ENCODE data around the gene ERG28.

ERG28 gene

DNA sequence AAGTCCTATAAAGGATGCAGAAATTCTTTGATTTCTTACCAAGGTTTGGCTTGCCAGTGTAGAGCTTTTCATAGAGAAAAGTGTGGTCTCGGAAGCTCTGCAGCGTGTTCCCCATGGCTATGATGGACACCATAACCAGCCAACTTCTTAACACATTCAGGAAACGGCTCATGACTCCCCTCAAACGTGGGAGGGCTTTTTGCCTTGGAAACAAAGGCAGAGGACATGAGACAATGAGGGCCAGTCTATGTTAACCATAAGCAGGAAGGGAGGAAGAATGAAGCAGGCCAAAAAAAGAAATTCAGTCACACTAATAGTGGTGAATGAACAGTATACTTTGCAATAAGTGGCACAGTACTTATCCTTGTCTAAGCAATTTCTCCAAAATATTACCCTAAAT is 3.3 kb downstream of the ERG28 start:
- no peak for DNase-seq

DNA sequence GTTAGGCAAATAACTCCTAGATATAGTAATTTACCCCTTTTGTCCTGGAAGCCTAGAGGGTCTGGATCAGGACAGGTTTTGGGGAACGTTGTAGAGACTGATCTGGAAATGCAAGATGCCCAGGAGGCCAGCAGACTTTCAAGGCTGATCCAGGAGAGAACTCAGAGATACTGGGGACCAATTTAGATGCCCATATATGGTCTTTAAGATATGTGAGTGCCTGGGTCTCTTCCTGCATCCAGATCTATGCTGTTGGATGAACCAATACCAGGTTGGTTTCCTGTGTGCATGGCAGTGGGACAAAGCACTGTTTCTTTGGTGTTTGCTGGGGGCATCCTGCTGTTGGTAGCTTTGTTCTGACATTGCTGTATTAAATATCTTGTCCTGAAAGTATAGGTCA is 5.4 kb downstream of the ERG28 start:
- no peak for DNase-seq

DNA sequence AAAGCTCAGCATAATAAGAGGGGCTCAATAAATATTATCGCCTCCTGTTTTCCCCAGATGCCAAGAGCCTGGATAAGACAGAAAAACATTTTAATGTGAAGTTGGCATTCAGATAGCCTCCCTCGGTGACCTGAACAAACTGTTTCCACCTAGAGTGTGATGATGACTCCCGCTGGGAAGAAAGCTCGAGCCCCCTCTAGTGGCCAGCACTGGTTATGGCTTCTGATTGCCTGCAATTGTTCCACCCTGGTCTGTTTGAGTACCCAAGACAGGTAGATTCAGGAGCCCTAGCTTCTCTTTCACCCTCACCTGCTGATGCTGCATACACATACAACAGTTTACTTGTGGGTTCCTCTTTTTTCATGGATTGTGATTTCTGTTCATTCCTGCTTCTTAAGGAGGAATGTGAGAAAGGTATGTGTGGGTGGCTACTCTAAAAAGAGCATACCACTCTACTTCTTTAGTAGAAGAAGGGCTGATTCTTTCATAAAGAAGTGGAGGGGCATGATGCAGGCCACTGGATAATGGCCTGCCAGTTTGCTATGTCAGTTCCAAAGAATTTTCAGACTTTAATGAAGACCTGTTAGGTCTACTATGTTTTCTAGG is 6.4 kb downstream of the ERG28 start:
- DNase-seq, result no peak

DNA sequence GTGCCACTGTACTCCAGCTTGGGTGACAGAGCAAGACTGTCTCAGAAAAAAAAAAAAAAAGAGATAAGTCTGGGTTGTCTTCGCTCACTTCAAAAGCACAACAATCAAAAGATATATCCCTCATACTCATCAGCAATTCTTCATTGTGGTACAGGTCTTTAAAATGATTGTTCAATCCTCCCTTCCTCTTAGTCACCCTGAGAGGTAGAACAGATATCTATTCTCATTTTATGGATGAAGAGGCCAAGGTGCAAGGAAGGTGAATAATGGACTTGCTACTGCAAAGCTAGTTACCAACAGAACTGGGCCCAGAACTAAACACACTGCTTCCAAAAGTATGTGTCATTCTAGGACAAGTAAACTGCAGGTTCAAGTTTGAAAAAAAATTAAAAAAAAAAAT is 7.1 kb downstream of the ERG28 start:
- no peak for DNase-seq

DNA sequence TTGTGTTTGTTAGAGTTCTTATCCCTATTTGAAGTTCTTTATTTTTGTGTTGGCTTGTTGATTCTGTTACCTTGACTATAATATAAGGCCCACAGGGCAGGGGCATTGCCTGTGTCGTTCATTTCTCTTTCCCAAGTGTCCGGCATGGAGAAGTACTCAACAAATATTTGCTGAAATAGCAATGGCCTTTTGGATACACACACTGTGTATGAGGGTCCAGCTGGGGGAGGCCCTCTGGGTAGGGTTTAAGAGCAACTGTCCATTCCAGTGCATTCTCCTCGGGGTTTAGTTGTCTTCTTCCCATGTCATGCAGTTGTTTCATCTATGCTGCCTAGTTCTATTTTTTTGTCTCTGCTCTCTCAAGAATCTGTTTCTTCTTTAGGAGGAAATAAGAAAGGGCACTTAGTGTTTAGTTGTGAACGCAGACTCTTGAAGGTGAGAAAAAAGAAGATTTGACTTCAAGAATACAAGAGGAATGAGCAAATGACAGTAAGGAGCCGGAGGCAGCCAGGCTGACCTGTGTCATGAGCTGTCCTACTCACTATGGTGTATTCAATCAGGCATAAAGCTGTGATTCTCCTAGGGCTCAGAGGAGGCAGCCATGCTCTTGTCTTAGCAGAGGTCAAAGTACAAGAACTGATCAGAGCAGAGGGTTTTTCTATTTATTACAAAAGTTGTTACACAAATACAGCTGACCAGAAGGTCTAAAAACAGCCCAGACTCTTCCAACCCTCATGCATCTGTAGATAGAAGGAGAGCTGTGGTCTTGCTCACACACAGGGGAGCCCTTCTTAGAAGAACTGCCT is 10.2 kb downstream of the ERG28 start:
- no peak for DNase-seq

DNA sequence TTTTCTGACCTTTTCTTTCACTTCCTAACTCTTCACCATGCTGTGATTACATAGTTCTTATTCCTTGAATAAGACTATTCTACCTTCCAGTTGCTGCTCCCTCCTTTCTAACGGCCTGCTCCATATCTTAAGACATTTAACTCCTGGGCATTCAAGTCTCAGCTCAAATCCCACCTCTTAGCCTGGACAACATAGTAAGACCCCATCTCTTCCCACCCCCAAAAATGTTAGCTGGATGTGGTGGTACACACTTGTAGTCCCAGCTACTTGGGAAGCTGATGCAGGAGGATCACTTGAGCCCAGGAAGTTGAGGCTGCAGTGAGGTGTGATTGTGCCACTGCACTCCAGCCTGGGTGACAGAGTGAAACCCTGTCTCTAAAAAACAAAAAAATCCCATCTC is 10.9 kb downstream of the ERG28 start:
- DNase-seq, result no peak

DNA sequence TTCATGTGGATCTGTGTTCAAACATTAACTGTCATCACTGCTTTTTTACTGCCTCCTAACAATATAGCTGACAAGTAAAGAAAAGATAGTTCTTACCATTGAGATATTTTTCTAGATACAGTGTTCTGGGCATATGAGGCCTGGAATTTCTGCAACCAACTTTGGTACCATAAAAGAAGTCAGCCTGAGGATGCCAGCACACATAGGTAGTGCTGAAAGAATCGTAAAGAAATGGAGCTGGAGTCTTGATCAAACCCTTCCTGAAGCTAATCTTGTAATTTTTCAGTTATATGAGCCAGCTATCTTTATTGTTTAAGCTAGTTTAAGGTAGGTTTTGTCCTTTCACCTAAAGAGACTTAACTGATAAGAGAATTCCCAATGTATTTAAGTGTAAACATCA is 11.3 kb downstream of the ERG28 start:
- DNase-seq, result no peak

DNA sequence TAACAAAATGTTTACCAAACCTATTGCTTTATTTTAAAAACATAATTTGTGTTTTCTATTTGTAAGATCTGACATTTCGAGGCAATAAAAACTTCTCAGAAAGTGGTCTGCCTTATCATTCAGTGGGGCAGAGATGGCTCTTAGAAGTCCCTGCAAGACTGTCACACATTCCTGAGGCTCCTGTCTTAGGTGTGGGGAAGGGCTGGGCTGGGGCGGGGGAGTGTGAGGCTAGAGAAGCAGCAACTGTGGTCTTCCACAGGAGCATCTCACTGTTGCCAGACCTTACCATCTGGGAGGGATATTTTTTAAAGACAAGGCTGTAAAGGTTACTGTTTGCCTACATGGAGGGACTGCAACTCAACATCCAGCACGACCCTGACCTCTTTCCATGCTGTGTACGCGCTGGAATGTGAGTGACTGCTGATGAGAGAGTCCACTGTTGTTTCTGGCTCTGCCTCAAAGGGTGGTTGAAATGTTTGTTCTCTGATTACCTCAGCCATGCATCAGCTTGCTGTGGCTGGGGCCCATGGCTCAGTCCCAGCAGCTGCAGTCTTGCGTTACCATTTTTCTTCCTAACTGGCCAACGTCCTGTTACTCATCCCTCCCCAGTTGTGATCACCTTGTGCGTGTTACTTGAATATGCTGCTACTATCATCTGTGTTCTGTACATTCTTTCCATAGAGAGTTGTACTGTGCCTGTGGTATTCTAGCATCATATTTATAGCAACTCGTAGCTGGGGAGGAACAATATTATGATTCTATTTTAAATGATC is 12.4 kb downstream of the ERG28 start:
- DNase-seq, result no peak

DNA sequence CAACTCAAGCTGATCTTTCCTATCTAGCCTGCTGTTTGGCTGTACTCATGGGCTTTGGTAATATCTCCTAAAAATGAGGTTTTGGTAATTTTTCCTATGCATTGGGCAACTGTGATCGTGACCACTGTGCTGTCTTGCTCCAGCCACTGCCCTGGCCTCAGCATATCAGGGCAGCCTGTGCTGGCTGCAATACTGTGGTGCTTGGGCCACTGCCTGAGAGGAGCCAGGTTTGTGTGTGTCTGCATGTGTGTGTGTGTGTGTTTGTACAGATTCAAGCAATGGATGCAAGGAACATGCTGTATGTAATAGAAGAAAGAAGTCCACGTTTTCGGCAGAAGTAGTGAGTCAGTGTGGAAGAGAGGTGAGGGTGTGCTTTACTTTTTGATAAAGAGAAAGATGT is 13.0 kb downstream of the ERG28 start:
- no peak for DNase-seq

DNA sequence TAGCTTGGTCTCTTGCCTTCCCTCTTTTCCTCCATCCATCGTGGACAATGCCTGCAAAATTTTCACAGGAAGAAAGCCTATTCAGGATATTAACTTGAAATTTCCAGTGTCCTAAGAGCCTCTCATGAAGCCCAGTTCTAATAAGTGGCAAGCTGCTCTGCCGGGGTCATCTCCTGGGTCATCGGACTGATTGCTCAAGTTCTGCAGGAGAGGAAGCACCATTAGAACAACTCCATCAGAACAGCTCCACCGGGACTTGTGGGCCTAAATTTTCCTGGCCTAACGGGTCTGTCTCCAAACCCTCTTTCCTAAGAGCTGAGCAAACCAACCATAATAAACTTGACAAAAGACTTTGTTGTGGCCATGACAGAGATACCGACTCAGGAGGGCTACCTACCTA is 13.9 kb downstream of the ERG28 start:
- no peak for DNase-seq

DNA sequence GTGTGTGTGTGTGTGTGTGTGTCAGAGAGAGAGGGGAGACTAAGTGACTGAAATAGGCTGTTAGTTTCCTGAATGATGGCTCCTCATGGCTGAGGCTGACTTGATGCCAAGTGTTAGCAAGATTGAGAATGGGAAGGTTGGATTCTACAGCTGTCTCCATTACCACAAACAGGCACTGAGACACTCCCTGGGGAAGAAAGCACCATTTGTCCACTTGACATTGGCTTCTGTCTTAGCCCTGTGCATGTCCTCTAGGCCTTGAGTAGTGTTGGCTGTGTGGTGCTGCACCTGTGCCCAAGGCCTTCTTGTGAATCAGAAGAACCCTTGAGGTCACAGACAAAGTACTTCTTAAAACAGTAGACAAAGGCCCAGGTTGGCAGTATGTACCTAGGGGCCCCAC is 15.6 kb downstream of the ERG28 start:
- no peak for DNase-seq

DNA sequence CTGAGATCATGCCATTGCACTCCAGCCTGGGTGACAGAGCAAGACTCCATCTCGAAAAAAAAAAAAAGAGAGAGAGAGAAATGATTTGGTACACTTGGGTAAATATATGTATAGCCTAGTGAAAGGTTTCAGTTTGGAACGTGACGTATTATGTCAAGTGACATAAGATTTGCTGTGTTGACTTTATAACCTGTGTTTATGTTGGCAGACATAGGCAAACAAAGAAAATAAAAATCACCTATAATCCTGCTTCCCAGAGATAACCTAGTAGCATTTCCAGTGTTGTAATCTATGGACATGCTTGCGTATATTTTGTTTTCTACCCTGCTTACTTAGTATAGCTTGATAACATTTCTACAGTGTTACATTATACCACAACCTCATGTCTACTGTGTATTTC is 16.7 kb downstream of the ERG28 start:
- DNase-seq, result no peak

DNA sequence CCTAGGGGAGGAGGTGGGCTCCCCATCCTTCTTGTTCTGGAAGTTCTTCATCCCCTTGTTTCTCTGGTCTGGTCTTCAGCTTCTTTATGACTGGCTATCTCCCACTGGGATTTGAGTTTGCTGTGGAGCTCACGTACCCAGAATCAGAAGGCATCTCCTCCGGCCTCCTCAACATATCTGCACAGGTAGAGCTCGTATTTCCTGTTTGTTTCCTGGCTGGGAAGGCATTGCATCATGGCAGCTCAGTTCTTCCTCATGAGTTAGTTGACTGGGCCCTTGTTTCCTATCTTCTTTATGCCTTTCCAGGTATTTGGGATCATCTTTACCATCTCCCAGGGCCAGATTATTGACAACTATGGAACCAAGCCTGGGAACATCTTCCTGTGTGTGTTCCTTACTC is 19.8 kb downstream of the ERG28 start:
- no peak for DNase-seq

DNA sequence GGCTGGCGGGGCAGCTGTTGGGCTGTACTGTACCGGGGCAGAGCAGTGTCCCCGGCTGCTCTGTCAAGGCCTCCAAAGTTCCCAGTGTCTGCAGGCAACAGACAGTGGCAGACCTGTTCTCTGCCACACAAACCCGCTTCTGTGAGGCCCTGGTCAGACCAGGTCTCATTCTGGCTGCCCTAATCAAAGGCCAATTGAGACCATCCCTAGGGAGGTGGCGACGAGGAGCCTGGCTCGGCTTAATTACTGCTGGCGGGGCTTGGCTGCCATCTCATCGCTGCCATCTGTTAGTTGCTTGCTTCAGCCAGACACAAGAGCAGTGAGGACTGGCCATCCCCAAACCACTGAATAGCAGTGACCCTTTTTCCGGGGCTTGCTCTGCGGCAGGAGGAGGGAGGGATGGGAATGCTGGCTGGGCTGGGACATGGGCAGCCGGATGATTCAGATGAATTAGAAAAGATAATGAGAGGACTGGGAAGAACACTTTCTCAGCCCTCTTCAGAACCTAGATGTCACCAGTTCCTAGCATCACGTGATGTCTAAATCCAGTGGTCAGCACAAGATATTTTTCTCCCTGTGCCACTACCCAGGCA is 24.5 kb downstream of the ERG28 start:
- no peak for DNase-seq

DNA sequence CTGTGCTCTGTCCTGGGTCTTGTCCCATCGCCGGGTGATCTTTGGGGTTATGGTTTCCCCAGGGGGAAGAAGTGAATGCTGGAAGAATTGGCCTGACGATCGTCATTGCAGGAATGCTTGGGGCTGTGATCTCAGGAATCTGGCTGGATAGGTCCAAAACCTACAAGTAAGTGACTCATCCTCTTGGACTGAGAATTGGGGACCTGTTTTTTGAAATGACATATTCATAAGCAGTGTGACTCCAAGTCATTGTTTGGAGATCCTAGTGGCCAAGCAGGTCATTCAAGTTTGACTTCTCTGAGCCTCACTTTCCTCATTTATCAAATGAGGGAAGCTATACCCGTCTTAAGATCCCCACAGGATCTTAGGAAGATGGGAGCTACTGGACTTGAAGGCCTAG is 25.8 kb downstream of the ERG28 start:
- DNase-seq, result no peak

DNA sequence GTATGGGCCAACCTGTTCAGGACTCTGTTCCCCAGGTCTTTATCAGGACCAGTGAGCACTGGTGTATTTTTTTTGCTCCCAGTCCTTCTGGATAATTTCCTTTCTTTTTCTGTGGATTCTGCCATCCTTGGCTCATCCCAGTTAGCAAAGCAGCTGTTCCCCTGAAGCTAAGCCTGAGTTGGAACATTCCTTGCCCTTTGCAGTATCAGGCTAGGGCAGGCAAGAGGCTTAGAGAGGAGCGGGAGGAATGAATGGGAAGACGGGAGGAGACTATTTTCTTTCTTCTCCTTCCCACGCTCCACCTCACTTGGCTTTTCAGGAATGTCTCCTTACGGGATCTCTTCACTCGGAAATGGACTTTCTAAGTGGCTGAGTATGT is 29.2 kb downstream of the ERG28 start:
- DNase-seq, result no peak

DNA sequence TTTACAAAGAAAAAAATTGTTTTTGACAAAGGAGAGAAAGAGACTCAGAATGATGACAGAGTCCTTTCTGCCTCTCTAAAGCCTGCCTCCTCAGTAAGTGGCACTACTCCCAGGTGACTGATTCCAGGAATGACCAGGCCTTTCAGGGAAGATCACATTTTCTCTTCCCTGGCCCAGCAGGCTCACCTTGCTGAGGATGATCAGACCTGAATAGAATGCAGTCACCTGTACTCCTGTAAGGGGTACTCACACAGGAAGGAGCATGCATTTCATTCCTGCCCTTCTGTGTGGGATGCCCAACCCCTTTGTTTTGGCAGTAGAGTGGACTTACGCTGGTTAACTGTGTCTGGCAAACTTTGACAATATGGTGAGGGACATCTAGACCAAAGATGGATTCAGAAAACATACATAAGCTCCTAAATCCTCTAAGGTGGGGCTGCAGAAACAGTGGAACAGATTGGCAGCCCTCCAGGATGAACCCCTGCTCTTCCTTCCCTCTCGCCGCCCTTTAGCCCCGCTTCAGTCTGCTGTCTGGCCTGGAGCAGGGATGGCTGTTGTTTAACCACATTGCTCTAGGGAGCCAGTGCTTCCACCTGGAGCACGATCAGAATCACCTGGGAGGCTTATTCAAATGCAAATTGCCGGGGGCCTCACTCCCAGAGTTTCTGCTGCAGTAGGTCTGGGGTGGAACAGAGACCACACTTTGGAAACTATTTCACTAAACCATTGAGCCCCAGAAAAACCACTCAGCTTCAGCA is 29.8 kb downstream of the ERG28 start:
- DNase-seq, result no peak

DNA sequence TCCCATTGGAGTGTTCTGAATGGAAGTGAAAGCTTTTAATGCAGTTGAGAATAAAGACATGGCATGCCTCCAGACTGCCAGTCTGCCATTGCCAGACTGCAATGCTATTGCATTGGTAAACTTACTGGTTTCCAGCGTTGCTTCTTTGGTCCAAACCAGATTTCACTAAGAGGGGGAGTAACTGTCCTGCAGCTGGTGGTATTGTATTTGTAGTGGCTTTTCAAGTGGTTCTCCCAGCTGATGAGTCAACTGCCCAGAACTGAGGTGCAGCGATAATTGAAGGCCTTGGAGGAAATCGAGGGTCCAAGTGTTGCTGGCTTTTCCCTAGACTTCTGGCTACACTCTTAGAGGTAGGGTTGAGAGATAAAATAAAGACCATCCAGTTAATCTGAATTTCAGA is 31.9 kb downstream of the ERG28 start:
- no peak for DNase-seq

DNA sequence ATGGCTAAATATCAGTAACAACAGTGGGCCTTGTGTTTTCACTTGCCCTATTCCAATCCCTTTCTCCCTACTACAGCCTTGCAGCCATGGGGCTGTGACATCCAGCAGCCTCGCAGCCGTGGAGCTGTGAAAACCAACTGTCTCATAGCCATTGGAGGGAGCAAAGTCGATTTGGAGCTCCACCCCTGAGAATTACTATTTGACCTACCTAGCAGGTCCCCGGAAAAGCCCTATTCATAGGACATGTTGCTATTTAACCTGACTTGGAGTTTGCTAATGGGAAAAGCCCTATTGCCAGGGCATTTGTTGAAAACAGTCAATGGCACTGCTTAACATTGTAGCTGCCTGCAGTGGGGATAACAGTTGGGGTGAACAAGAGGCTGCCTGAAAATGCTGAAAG is 33.3 kb downstream of the ERG28 start:
- DNase-seq, result no peak

DNA sequence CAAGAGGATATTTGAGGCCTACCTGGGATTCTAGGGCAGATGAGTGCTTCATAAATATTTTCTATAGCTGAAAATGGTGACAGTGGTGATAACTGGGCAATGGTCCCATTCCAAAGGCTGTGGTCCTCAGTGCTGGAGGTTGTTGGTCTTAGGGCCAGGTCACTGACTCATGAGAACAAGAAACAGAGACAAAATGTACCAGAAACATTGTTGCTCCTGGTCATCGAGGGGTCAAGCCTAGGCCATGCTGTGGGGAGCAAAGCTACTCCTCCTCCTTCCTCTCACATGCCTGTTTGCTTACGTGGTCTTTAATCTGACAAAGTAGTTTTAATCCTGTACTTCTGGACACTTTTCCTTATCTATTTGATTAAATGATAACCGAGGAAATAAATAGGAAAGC is 33.8 kb downstream of the ERG28 start:
- no peak for DNase-seq

DNA sequence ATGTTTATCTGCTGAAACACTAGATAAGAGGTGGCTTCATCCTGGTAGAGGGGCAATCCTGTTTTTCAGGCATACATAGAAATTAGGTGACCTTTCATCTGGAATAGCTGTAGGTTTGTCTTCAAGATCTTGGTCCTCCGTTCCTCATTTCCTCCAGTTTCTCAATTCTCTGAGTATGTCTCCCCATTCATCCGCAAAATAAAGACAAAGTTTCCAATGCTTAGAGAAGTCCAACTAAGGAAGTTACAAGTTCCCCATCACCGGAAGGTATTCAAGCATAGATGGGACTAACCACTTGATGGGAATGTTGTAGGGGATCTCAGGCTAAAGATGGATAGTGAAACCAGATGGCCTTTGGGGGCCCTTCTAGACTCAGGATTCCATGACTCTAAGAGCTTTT is 34.3 kb downstream of the ERG28 start:
- no peak for DNase-seq

DNA sequence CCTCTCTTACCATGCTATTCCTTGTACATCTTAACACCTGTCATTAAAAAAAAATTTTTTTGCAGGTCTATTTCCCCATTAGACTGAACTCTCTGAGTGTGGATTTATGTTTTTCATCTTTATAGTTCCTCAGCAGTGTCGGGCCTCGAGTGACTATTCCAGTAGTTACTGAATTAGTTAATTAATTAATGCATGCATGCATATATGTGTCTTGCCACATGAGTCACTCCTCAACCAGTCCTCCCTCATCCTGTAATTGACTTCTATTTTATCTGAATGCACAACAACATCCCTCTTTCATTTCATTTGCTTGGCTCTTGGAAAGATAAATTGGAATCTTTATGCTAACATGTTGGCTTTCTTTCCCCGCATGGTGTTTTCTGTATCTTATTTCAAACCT is 35.6 kb downstream of the ERG28 start:
- DNase-seq, result no peak

DNA sequence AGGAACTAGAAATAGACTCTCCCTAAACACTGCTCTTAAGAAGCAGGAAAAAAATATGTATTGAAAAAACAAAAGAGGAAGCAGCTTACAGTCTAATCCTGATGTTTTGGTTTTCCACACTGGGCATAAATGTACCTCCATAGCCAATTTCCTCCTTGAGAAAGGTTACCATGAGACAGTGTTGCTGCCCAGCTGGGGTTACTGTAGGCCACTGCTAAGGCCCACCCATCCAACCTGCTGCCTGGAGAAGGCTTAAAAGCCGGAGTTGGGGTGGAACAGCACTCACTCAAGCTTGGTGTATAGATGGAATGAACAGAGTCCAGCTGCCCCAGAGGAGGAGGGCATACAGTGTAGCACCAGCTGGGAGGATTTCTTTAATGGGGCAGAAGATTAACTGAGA is 41.1 kb downstream of the ERG28 start:
- DNase-seq, result no peak
